Activated CD8-positive, alpha-beta memory T cell treated with anti-CD3 and anti-CD28 coated beads, Interleukin-2, amount 50 U/mL, for 1 hour (primary cell): ENCODE data around the gene ACSBG1.

Source experiments
- DNase-seq: peaks from one replicate; pipeline ENCODE4 v3.0.0-alpha.2; 2020; ENCODE audit errors: extremely low read depth

ACSBG1 gene

DNA sequence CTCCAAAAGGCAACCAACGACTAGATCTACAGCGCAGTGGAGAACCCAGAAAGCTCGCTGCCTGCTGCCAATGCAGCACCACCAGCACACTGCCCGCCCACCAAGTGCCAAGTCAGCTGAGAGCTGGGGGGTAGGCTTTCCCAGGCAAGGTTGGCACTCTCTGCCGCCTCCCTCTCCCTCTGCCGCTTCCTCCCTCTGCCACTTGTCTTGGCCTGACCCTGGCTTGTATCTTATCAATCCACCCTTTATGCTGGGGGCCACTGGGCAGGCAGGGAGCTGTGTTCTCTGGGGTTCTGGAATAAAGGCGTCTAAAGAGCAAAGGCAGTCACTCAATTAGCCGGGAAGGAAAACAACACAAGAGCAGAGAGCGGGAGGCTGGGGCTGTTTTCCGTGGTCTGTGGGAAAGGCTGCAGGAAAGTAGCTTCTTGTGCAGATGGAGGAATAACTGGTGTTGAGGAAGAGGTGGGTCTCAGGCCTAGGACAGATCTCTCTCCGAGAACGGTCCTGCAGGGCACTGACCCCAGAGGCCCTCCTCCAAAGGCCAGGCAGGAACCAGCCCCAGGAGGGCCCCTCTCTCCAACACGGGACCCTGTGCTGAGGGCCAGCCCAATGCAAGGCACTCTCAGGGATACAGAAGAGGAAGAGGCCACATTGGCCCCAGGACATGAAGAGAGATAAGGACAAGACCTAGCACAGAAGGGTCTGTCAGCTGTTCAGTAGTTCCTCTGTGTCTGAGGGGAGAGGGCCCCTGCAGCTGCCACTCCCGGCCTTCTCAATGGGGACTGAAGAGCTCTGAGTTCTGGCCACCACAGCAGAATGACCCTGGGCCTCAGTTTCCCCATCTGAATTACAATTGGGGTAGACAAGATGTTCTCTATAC lies 30.8 kb downstream of the ACSBG1 start:
- no peak for DNase-seq

DNA sequence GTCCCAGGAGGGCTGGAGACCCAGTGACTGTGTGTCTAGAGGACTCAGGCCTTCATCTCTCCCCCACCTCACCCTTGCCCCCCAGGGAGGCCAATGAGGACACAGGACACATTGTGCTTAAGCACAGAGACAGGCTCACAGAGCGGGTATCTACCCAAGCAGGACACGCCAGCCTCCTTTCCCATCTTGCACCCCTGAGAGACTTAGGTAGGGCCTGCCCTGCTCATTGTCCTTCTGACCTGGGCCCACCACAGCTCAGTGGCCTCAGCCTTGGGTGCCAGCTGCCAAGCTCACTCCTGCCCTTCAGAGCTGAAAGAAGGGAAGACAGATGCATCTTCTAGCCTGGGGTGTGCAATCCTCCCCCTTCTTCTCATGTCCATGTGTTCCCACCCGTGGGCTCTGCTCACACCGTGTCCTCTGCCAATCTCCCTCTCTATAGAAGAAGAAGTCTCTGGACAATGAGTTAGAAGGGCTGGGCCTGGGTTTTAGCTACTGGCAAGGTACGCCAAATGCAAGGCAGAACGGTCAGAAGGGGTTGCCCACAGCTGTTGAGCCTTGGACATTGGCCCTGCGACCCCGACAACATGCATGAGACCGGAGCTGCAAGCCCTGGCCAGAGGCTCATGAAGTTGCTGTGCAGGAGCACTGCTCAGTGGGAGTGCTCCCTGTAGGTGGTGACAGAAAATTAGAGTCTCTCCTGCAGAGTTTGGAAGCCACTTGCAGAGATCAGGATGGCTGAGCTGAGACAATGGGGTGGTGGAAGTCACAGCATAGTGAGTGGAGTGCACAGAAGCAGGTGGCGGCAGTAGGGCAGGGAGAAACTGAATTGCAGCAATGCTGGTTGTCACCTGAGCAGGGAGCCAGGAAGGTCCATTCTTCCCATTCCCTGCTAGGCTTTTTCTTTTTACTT lies 32.8 kb downstream of the ACSBG1 start:
- DNase-seq: no peak

DNA sequence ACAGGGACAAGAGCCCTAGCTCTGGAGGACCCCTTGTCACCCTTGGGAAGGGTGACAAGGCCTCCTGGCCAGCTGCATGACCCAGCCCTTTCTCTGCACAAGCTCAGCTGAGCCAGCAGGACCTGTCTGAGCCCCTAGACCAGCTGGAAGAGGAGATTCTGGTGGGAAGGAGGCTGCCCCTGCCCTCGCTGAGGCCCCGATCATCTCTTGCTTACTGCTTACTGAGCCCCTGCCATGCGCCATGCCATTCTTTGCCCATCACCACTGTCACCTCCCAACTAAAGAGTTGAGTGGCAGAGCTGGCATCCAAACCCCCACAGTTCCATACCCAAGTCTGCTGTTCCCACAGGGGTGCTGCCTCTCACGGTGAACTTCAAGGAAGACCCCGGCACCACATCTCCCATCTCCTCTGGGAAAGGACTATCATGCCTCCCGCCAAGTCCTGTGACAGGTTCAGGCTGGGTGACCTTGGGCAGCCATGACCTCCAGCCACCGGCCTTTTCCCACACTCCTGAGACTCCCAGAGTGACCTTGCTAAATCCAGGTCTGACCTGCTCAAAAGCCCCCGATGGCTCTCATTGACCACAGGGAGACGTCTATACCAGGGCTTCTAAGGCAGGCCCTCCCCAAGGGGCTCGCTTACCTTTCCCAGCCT lies 34.0 kb downstream of the ACSBG1 start:
- no peak for DNase-seq

DNA sequence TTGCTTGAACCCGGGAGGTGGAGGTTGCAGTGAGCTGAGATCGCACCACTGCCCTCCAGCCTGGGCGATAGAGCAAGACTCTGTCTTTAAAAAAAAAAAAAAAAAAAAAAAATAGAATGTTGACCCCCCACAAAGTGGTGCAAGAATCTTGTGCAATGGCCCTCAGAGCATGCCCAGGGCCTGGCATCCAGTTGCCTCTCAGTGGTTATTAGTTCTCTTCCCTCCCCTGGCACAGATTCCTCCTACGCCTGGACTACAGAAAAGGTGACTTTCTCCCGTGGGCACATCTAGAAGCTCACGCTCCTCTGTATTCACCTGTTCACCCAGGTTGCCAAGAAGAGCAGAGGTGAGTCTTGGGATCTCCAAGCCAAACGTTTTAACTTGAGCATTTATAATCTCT lies 36.7 kb downstream of the ACSBG1 start:
- DNase-seq: no peak

DNA sequence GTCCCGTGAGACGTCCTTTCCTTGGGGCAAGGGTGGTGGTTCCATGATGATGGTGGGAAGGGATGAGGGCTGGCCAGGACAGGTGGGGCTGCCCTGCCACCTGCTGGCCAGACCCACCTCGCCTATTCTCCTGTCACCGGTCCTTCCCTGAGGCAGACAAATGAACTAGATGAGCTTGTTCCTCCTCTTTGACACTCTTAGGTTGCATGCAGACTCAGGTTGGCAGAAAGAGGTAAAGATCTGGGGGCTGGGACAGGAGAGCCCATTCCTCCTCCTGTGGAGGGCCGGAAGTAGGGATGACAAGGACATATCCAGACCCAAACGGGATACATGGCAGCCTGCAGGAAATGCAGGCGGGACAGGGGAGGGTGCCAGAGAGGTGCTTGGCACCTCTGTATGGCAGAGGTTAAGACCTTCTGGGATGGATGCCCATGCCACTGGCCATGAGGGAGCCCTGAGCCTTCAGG lies 38.6 kb downstream of the ACSBG1 start:
- DNase-seq: no peak

DNA sequence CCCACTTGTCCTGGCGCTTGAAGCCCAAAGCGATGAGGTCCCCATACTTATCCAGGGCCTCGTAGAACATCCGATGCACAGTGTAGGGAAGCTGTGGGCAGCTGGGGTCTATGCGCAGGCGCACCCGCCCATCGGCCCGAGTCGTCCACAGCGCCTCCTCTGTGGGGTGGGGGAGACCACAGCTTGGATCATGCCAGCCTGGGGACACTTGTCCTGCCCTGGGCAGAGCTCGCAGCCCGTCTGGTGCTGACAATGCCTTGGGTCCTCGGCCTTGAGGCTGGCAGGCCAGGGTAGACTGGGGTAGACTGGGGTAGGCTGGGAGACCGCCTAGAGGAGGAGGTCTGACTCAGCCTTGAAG lies 39.8 kb downstream of the ACSBG1 start:
- DNase-seq: no peak

DNA sequence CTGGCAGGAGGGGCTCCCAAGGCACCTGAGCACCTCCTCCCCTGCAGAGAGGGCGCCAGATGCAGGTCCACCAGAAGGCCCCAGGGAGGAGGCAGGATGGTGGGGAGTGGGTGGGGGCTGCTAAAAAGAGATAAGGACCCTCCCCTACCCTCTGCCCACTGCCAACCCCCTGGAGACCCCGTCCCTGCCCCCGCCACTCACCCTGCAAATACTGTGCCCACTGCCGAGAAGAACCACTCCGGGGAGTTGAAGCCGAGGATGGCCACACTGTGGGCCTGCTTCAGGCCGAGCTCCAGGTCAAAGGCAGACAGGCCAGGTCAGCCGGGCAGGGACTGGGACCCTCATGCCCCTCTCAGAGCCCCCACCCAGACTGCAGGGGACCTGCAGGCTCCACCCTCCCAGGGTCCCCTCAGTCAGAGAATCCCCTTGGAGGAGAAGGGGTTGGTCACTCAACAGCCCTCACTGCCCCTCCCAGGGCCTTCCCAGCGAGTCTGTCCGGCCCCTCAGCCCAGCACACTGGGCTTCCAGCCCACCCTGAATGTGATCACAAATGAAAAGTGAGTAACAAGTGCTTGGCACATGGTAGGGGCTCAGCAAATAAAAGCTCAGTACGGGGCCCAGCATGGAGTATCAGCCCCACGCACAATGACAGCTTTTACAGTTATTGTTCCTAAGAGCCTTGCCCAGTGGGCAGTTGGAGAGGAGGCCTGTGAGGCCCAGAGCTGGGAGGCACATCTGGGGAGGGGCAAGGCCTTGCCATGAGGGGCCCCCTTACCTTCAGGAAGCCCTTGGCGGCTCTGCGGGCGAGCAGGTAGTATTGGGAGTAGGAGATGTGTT lies 40.4 kb downstream of the ACSBG1 start:
- DNase-seq: no peak

DNA sequence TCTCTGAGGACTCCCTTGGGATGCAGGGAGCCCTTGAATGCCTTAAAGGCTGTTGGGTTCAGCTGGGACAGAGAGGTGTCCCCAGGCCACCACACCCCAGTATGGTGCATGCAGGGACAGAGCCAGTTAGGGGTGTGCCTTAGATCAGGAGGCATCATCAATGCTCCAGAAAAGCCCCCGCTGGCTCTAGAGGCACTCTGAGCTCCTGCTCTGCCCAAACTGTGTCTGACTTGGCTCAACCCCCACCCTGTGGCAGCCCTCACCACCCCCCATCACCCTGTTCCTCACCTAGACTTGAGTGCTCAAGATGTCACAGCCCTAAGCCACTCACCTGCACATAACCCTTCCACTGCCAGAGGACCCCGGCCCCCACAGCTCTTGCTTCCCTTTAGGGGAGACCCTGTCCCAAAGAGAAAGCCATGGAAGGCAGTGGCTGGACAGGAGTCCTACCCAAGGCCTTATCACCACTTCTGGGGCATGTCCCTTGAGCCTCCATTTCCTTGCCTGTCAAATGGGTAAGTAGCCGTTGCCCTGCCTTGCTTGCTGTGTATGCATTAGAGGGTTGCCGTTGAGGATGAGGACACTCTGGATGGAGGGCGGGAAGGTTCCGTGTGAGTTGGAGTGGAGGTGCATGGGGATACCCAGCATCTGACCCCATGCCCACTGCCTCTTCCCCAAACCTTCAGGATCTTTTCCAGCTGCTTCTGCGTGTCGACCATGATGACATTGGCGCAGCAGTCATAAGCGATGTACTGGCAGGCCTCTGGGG lies 41.4 kb downstream of the ACSBG1 start:
- DNase-seq: no peak

DNA sequence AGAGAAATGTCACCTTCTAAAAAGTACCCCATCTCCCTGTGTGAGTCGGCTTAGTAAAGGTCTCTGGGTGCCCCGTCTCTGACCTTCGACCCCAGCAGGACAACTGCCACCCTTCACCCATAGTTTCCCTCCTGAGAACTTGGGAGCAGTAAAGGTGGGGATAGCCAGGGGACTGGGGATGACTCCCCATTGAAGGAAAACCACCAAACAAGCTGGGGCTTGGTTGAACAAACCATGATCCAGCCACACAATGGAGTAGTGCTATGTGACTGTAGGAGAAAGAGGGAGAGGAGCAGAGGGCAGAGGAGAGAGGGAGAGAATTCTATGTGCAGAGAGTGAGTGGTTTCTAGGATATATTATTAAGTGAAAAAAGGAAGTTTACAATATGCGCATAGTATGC lies 51.5 kb downstream of the ACSBG1 start:
- no peak for DNase-seq

DNA sequence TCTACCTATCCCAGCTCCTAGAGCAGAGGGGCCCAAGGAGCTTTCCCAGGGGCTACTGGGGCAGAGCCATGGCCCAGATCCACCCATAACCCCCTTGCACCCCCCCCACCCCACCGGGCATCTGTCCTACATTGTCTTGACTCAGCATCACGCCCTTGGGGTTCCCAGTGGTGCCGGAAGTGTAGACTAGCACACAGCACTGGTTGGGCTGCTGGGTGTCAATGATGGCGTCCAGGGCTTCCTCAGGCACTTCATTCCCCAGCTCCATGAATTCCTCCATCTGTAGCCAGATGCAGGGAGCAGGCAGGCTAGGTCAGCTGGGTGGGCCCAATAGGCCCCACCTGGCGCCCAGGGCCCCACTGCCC lies 52.0 kb downstream of the ACSBG1 start:
- no peak for DNase-seq

DNA sequence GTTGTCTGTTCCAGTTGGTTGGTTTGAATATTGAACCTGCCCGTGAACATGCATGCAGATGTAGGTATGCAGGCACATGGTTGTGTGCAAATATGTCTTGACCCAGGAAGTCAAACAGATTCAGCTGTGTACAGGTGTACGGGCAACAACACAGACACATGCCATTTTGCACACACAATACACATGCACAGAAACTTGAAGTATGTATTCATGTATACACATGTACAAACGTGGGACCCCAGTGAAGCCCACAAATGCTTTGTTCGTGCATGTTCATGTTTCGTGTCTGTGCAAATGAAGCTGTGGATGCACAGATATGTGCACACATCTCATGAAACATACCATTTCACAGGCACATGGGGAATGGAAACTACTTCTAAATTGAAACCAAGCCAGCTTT lies 54.5 kb downstream of the ACSBG1 start:
- no peak for DNase-seq

DNA sequence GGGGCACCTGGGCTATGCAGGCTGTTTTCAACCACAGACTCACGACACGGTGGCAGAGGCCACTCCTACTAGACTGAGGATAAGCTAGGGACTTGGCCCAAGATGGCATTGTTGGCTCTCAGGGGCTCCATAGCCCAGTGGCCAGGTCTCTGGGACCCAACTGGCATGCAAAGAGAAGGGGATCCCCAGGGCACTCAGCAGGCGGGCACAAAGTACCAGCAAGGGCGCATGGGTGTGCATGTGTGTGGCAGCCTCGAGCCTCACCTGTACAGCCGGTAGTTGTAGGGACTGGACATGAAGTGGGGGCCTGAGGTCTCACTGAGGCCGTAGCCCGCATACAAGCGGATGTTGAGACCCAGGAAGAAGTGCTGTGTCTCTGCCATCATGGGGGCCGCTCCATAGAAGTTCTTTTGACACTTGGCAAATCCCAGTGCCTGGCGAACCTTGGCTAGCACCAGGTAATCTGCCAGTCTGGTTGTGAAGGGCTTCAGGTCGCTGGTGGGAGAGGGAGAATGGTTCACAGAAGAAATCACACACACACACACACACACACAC lies 55.0 kb downstream of the ACSBG1 start:
- no peak for DNase-seq

DNA sequence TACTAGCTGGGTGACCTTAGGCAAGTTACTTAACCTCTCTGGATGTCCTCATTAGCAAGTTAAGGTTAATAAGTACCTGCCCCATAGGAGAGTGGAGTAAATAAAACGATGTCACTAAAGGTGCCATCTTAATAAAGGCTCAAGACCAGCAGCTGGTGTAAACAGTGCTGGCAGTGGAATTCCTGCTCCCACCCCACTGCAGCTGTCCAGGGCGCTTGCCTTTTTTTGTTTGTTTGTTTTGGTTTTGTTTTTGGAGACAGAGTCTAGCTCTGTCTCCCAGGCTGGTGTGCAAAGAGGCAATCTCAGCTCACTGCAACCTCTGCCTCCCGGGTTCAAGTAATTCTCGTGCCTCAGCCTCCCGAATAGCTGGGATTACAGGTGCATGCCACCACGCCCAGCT lies 56.3 kb downstream of the ACSBG1 start:
- DNase-seq: no peak

DNA sequence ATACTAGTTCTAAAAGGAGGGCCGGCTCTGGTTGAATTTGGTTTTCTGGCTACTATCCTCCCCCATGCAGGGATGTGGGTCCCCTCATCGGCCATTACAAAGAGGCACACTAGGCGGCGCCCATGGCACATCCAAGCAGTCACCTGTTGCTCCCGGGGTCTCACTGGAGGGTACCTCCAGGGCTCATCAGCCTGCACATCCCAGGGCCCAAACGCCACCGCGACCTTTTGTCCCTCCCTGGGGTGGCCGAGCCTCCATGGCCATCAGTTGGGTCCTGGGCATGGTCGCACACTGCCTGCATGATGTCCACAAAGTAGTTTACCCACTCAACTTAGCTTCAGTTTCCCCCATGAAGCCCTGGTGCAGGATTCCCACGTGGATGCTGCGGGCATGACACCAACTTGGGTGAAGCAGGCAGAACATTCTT lies 56.9 kb downstream of the ACSBG1 start:
- no peak for DNase-seq

DNA sequence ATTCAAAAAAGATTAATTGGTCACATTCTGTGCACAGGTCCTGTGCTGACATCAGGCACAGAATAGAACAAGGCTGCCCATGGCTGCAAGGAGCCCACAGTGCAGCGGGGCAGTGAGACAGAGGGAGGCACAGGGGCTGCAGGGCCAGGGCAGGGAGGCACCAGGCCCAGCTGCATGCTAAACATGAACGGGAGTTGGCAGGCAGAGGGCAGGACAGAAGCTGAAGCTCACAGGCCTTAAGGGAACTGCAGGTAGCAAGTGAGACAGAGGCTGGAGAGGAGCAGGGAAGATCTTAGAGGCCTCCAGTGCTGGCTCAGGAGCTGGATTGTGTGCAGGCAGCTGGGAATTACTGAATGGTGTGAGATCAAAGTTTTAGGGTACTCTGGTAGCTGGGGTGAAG lies 59.0 kb downstream of the ACSBG1 start:
- DNase-seq: no peak

DNA sequence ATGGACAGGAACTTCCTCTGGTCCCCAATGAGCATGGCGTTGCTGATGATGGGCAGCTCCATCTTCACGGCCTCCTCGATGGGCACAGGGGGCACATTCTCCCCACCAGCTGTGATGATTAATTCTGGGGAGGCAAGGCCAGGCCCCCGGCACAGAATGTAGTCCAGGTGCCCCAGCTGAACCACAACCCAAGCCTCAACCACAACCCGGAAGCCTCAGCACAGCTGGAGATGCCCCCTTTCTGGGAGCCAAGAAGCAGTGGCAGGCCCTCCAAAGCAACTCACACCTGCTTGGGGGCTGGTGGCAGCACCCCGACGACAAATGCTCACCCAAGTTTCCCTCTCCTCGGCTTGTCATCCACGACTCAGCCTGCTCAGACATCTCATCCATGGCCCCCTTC lies 60.0 kb downstream of the ACSBG1 start:
- DNase-seq: no peak

DNA sequence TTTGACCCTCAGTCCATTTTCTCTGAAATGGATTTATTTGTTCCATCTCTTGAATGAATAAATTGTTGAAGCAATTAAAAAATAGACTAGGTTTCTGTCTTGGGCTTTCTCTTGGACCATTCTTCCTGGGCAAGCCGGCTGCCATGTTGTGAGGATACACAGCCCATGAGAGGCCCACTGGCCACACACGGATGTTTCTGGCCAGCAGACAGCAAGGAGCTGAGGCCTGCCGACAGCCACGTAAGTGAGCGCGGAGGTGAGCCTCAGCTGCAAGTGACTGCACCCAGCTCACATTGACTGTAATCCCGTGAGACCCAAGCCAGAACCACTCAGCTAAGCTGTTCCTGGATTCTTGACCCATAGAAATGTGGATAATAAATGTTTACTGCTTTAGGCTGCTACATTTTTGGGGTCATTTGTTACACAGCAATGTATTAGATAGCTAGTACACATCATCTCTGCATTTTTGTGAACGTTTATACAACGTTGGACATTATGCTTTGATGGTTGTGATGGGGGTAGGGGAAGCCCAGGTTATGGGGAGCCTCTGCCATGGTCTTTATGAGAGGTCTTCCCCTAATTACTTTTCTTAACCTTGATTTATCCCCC lies 62.4 kb downstream of the ACSBG1 start:
- DNase-seq: no peak

DNA sequence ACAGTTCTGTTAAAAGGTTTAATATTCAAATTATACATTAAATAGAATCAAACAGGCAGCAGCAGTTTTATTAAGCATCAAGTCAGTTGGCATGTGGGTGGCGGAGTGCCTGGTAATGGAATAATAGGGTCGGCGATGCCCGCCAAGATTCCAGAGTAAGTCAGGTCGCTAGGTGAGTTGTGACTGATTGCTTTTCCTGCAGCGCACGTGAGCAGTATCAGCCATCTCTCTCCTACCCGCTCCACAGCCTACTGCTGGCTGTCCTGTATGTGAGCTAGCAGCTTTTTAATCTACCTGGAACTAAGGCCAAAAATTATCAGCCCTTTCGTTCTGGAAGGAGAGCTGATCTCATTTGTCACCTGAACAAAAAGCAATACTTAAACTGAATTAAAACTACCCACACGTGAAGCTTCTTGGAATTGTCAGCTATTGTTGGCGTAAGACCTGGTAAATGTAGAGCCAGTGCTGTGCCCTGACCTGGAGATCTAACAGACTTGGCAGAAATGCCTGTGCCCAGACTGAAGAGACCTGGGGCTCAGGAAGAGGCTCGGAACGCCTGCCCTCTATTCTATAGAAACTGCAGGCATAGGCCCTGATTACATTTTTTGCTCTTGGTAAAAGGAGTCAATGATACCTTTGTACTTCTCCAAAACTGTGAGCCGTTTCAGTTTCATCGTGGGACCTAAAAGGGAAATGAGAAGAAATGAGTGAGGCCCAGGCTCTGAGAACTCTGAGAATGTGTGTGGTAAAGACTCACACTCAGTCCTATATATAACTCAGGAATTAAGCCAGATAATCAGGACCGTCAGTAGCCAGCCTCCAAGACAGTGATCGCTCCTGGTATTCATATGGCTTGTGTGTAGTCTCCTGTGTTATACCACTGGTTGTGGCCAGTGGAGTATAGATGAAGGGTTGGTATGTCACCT lies 63.3 kb downstream of the ACSBG1 start:
- no peak for DNase-seq

DNA sequence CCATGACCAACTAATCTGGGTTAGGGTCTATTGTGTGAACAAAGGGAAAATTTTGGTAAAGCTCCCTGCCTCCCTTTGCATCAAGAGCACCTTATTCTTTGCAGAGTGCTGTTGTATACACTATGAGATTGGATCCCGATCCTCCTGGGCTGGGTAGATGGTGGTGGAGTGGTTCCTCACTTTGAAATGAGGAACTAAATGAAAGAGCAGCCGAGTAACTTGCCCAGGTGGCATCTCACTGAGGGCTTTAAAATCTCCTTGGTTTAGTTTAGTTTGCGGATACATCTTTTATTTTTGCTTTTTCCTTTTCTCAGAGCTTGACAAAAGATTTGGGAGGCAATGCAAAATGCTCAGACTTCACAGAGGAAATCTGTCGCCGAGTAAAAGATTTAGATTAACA lies 65.8 kb downstream of the ACSBG1 start:
- DNase-seq: no peak
